ENCODE measurements around the gene COL4A2.

Gene COL4A2

DNA sequence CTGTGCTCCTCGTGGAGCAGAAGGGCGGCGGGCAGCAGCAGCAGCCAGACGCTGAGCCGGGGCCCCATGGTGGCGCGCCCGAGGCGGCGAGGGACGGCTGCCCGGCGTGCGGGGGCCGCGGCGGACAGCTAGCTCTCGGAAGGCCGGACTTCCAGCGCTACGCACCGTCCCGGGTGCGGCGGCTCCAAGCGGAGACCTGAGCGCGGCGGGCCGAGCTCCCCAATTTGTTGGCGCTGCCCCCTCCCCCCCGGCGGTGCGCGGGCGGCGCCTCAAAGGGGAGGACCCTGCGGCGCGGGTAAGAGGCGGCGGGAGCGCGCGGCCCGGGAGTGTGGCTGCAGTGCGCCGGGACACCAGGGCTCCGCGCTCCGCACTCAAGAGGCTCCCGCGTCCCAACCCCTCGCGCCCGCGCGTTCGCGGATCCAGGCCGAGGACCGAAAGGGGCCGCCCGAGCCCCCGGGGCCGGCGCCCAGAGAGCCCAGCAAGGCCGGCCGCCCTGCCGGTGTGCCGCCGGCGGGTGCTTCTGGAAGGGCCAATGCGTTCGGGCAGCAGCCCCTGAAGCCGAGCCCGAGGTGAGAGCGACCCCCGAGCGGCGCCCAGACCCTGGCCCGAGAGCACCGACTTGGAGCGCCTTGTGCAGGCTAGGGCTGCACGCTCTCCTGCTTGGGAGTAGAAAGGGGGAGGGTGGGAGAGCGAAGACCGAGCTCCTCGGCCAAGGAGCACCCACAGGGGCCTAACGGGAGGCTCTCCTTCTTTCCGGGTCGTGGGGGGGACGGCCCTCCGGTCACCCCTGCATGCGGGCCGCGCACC is at the start of gene COL4A2, which contains the start of gene COL4A1:
Gene COL4A2 (plus strand): TSS at position 325 of the 807 bp plus-strand sequence. CDS start 620 bp downstream, outside the sequence.
Gene COL4A1 (minus strand): TSS at position 198 of the 807 bp plus-strand sequence. CDS start 130 bp downstream, at position 68.
- no peak for DNase-seq (ENCODE audit: low read depth)

GRCh38 chr13:110257408-110257807 is 49.7 kb upstream of the COL4A2 start:
- no peak for DNase-seq (ENCODE audit: low read depth)

DNA sequence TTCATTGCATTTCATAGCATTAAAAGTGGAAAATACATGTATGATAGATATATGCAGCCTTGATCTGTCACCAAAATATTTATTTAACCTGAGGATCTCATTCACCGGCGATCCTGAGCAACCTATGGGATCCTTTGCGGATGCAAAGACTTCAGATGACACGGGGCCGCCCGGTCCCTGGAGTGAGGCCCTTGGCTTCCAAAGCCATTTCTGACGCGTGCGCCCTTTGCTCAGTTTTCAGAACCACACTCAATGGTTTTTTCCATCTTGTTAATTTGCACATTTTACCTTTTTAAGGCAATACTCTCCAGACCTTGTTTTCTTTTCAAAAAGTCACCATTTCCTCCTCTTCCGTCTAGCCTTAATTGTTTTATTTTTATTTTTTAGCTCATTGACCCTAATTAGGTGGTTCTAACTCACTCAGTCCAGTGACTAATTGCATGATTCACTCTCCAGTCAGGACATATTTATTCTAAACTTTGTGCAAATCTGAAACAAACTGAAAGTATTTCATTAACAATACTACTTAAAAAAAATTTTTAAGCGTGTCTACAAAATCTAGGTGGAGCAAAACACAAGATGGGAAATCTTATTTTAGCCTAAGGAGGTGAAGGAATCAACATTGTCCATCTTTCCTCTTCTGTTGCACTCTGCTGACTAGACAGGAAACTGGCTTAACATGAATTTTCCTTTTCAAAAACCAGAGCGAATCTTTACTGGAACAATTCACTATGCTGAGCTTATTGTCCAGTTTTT is 48.0 kb upstream of the COL4A2 start:
- no peak for DNase-seq (ENCODE audit: low read depth)

DNA sequence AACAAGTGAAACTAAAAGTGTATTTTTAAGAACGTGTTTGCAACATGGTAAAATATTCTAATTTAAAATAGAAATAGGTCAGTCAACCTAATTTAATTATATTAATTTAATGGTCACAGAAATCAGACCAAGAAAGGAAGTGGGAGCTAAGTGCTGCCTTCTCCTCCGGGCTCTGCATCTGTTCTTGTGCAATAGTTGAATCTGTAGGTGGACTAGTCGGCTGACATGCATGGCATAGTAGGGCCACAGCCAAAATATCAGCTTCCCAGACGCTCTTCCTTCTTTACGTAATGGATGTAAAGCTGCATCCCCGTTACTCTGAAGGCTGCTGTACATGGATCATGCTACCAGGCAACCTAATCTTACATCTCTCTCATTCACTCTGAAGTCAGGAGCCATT is 47.4 kb upstream of the COL4A2 start:
- DNase-seq (ENCODE audit: low read depth) = no peak

DNA sequence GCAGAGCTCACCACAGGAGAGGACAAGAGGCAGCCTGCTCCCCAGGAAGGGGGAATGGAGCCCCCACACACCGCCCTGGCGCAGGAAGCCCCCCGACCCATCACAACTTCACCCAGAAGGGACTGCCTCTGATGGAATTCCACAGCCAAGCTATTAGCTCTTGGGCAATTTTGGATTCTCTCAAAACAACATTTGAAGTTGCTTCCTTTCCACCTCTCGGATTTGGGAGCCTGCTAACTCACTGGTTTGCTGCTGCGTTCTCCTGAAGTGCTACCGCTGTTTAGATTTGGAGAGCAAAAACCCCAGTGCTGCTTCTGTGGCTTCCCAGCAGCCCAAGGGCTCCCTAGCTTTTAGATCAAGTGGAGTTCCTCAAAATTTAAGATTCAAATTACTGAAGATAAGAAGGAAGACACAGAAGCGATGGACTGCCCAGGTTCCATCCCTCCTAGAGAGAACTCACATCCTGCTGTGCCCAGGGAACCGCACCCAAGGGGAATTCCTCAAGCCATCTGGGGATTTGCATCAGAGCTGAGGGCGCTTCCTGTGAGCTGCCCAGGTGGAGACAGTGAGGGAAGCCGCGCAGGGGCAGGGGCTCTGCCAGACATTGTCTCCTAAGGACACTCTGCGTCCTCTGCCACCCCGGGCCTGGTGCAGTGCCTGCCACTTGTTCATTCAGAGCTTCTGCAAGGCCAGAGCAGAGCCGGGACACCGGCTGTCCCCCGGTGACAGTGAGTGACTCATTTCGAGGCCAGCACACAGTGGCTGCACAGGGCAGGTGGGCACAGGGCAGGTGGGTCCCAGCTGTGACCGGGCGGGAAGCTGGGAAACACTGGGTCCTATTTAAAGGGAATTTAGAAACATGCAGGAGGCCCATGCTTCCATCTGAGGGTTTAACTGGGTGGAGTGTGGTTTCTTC is 45.7 kb upstream of the COL4A2 start:
- DNase-seq (ENCODE audit: low read depth) = no peak

GRCh38 chr13:110262082-110262436 is 45.0 kb upstream of the COL4A2 start:
- DNase-seq (ENCODE audit: low read depth) = no peak

DNA sequence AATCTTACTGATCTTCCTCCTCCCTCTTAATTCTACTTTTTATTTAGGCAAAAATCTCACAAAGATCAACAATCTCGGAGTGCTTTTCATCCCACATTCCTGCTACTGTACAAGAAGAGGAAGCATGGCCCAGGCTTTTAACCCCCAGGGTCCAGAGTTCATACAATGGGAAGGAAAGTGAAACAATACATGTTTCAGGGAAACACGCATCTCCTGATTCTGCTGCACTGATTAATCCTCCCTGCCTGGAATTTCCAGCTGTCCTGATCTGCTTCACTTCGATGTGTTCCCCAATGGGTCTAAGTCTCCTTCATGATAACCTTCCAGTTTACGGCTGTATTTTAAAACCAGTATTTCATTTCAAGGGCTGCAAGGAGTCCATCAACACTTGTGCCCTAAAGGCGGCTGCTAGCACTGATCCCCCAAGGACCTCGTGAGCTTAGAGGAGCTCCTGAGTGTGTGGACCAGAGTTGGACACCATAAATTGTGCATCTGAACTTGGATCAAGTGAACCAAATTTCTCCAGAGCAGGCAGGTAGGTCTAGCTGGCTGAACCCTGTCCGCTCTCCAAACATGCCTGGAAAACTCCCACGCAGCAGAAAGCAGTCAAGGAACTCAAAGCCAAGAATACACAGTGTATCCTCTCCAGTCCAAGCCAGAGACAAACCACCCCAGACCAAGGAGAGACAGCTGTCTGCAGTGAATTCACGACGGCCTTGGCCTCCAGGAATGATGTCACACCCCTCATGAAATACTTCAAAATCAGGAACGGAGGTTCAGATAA is 44.4 kb upstream of the COL4A2 start:
- DNase-seq (ENCODE audit: low read depth) = no peak

GRCh38 chr13:110263404-110263803 is 43.7 kb upstream of the COL4A2 start:
- no peak for DNase-seq (ENCODE audit: low read depth)

GRCh38 chr13:110263888-110264287 is 43.2 kb upstream of the COL4A2 start:
- DNase-seq (ENCODE audit: low read depth) = no peak

DNA sequence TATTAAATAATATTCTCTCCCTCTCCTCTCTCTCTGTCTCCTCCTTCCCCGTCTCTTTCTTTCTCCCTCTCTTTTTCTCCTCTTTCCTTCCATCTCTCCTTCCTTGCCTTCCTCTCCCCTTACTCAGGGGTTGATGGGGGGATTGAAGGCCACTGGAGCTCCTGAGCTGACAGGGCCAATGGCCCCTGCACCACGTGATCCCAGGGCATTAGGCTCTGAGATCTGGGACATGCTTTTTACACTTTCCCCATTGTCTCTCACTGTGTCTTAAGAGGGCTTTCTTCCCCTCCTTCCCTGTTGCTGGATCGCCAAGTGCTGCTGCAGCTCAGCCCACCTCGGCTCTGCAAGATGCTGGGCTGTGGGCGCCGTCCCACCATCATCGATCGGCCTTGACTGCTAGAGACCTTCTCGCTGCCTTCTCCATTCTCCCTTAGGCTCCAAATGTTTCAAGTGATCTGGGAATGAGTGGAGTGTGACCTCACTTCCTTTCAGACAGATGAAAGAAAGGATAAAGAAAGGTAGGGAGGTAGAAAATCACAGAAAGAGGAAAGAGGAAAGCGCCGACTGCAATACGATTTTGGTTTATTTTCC is 42.3 kb upstream of the COL4A2 start:
- DNase-seq (ENCODE audit: low read depth) = no peak

GRCh38 chr13:110265341-110265681 is 41.8 kb upstream of the COL4A2 start:
- DNase-seq (ENCODE audit: low read depth) = no peak

- DNase-seq (ENCODE audit: low read depth) = no peak
Observed at GRCh38 chr13:110265682-110266430, 41.2 kb upstream of the COL4A2 start.

DNA sequence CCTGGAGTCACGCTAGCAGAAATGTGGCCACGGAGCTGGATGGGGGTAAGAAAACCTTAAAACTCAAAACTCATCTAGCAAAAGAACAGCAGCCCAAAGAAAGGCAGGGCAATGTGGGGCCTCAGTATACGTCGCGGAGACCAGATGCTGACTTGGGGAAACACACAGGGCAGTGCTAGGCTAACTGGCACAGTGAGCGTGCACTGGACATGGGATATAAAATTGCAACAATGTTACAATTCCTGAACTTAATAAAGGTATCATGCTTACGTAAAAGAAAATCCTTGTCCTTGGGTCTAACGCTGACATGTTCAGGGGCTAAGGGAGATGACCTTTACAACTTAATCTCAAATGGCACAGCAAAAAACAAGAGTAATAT is 40.7 kb upstream of the COL4A2 start:
- DNase-seq (ENCODE audit: low read depth) = no peak

- no peak for DNase-seq (ENCODE audit: low read depth)
Observed at GRCh38 chr13:110266983-110267382, 40.1 kb upstream of the COL4A2 start.

GRCh38 chr13:110268061-110268460 is 39.0 kb upstream of the COL4A2 start:
- DNase-seq (ENCODE audit: low read depth) = no peak

GRCh38 chr13:110268576-110269185 is 38.4 kb upstream of the COL4A2 start:
- no peak for DNase-seq (ENCODE audit: low read depth)

DNA sequence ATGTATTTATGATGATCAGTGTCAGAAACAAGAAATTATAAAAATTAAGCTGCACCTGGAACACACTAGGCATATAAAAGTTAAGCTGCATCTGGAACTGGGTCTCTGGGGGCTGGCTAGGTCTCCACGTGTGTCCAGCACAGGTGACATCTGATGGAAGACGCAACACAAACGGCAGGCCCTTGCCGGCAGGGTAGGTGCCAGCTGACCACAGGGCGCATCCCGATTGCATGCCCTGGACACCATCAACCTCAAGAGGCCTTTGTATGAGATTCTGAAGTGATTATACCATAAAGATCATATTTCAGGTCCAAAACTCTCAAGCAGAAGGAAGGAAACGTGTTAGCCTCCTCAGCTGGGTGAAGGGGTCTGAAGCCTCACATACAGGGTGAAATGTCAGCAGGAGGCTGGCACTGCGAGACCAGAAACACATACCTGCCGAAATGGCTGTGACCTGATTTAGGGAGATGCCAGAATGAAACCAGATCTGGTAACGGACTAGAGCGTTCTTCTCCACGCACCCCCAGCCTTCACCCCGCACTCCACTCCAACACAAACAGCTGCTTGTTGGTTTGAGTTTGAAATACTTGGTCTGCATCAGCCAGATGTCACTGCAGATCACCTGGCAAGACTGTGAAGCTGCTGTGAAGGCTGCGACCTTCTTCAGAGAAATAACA is 37.4 kb upstream of the COL4A2 start:
- no peak for DNase-seq (ENCODE audit: low read depth)

DNA sequence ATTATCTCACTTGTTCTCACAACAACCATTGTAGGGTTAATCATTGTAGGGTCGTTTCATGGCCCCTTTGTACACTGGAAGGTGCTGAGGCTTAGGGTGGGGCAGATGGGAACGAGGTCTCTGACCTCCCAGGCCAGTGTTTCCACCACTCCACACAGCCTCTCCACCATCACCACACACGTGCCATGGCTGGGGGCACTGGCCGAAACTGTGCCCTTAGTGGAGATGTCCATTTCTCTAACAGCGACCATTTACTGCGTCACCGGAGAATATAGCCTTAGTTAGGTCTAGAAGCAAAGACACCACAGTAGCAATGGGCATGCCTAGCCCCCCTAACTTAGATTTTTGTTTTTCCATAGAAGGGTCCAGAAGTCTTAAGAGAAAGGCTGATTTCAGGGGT is 36.6 kb upstream of the COL4A2 start:
- DNase-seq (ENCODE audit: low read depth) = no peak

DNA sequence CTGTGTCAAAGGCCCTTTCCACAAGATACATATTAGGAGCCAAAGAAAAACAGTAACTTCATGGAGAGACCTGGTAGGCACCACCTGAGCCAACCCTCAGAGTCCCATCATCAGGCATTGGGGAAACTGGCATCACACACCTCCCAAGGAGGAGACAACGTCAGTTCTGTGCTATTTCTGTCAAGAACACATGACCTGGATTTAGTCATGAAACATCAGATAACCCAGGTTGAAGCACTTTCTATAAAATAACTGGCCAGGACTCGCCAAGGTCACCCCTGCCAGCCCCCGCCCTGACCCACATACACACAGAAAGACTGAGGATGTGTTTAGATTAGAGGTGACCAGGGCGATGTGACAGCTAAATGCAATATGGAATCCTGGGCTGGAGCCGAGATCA is 35.8 kb upstream of the COL4A2 start:
- no peak for DNase-seq (ENCODE audit: low read depth)
